Bronchial epithelial cell (primary cell): ENCODE results near the gene SVOP. TPM values are rescaled to one million over a fixed set of nuclear protein-coding genes. Genes with fewer than 3 reads are reported as not detected.
"Not testable (repeated sequence)": the region's sequence is repeated elsewhere in the genome, so short reads cannot be mapped to it uniquely, and the experiment has no call there.

Experiments used
- DNase-seq: peaks from one replicate; pipeline ENCODE4 v3.0.0-alpha.2; 2010; ENCODE audit warnings: low read depth
- FAIRE-seq: peaks from 2 replicates; lab custom pipeline; 2011; peaks lifted over from hg19 to GRCh38; lab: Jason Lieb, UNC
- H3K27me3 ChIP-seq: 2 replicates; pipeline ENCODE4 v1.5.1; 2011; ENCODE audit warnings: low read length; ENCODE audit not compliant: control insufficient read depth, insufficient read depth
- H3K36me3 ChIP-seq: 2 replicates; pipeline ENCODE4 v1.5.1; 2011; ENCODE audit warnings: low read length; ENCODE audit not compliant: control insufficient read depth, insufficient read depth
- H3K4me3 ChIP-seq: 2 replicates; pipeline ENCODE4 v1.5.1; 2011; ENCODE audit warnings: mild to moderate bottlenecking, low read depth, low read length, control low read depth
- total RNA-seq: library from RNA; depleted of rRNA; stranded (reverse); fragments of >200 nt; gene quantifications from 2 replicates; pipeline ENCODE4 v1.2.1, GENCODE V29; 2014
- TF ChIP-seq, protein P1 (sequence below): IDR thresholded peaks from 2 replicates; pipeline ENCODE4 v1.5.1; 2011; ENCODE audit warnings: mild to moderate bottlenecking, moderate library complexity, low read length, control low read depth, inconsistent platforms; ENCODE audit not compliant: insufficient read depth, severe bottlenecking

SVOP gene
- total RNA-seq, 1 donor from 2014 or later: not detected

DNA sequence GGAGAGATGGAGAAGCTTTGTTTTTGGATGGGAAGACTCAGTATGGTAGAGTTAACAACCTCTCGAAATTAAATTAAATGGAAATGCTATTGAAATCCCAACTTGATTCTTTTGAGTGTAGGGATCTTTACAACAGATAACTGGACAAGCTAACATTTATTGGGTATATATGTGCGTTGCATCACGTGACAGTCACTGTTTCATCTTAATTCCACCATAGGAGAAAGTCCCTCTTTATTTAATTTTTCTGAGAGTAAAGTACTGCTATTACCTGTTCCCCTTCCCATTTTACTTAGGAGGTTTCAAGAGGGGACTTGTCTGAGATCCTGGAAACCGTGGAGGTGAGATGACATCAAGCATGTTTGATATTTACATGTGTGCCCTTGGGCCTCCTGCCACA is 152.1 kb downstream of the SVOP start:
- Histone ChIP-seq H3K4me3 (no peak overlapping the region), H3K36me3 (no peaks in the 10 kb centered on the region), H3K27me3 (no peaks in the 10 kb centered on the region)
- FAIRE-seq (no peak), DNase-seq (no peak)
- TF ChIP-seq, protein P1, sequence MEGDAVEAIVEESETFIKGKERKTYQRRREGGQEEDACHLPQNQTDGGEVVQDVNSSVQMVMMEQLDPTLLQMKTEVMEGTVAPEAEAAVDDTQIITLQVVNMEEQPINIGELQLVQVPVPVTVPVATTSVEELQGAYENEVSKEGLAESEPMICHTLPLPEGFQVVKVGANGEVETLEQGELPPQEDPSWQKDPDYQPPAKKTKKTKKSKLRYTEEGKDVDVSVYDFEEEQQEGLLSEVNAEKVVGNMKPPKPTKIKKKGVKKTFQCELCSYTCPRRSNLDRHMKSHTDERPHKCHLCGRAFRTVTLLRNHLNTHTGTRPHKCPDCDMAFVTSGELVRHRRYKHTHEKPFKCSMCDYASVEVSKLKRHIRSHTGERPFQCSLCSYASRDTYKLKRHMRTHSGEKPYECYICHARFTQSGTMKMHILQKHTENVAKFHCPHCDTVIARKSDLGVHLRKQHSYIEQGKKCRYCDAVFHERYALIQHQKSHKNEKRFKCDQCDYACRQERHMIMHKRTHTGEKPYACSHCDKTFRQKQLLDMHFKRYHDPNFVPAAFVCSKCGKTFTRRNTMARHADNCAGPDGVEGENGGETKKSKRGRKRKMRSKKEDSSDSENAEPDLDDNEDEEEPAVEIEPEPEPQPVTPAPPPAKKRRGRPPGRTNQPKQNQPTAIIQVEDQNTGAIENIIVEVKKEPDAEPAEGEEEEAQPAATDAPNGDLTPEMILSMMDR: no peak

DNA sequence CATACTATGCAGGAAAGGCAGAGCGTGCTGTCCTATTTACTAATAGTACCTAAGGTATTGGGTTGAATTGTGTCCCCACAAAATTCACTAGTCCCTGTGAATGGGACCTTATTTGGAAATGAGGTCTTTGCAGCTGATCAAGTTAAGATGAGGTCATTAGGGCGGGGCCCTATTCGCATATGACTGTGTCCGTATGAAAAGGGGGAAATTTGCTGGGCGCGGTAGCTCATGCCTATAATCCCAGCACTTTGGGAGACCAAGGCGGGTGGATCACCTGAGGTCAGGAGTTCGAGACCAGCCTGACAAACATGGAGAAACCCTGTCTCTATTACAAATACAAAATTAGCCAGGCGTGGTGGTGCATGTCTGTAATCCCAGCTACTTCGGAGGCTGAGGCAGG is 154.8 kb downstream of the SVOP start:
- DNase-seq: peak; percentile 32
- H3K27me3 ChIP-seq, FAIRE-seq: not testable (repeated sequence)

DNA sequence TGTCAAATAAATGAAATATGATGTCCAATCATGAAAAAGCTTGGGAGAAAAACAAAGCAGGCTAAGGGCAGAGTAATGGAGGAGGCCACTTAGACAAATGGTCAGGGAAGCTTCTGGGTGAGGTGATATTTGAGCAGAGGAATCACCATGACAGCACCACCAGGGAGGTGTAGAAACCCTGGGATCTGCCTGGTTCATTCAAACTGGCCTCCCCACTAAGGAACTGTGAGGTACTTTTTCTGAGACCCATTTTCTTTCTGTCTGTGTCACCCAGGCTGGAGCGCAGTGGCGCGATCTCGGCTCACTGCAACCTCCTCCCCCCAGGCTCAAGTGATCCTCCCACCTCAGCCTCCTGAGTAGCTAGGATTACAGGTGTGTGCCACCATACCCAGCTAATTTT is 155.7 kb downstream of the SVOP start:
- DNase-seq: no peak
- TF ChIP-seq, protein P1: no peak
- Histone ChIP-seq H3K4me3 (no peak overlapping the region), H3K36me3 (no peaks in the 10 kb centered on the region), H3K27me3 (no peaks in the 10 kb centered on the region)
- no peak for FAIRE-seq

More for the DNA sequence above, 154.8 kb downstream of the SVOP start:
- H3K36me3 ChIP-seq, H3K4me3 ChIP-seq: not testable (repeated sequence)

DNA sequence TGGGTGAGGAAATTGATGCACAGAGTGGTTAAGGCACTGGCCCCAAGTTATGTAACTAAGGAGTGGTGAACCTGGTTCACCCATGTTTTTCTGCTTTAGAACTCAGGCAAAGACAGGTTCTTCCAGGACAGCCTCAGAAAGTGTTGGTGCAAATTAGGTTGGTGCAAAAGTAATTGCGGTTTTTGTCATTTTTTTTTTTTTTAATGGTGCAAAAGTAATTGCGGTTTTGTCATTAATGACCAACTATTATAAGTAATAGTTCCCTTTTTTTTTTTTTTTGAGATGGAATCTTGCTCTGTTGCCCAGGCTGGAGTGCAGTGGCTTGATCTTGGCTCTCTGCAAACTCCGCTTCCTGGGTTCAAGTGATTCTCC is 158.3 kb downstream of the SVOP start:
- Histone ChIP-seq H3K36me3 (no peaks in the 10 kb centered on the region), H3K27me3 (no peaks in the 10 kb centered on the region), H3K4me3 (no peak overlapping the region)
- TF ChIP-seq, protein P1: no peak
- FAIRE-seq (no peak), DNase-seq (no peak)

DNA sequence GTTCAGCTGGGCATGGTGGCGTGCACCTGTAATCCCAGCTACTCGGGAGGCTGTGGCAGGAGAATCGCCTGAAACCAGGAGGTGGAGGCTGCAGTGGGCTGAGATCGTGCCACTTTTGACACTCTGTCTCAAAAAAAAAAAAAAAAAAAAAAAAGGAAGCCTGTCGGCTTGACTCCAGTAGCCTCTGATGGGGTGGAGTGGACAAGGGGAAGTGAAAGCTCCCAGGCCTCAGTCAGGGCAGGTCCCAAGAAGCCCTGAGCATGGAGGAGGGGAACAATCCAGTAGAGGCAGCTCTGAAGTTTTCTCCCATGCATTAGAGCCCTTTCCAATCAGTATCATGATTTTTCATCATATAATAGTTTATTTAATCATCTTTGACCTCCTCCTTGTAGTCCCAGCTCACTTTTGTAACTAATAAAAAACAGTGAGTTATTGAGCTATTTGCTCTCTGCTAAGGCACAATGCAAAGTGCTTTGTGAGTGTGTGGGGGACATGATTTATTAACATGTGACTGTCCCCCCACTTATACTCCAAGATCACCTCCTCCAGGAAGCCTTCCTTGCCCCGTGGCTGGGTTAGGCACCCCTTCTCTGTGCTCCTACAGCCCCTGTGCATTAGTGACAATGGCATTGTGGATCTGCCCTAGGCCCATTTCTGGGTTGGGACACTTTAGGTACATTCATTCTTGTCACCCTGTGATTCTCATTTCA is 158.8 kb downstream of the SVOP start:
- FAIRE-seq: no peak
- Histone ChIP-seq H3K4me3 (no peak overlapping the region), H3K36me3 (no peaks in the 10 kb centered on the region), H3K27me3 (no peaks in the 10 kb centered on the region)
- TF ChIP-seq, protein P1: no peak
- DNase-seq: no peak

DNA sequence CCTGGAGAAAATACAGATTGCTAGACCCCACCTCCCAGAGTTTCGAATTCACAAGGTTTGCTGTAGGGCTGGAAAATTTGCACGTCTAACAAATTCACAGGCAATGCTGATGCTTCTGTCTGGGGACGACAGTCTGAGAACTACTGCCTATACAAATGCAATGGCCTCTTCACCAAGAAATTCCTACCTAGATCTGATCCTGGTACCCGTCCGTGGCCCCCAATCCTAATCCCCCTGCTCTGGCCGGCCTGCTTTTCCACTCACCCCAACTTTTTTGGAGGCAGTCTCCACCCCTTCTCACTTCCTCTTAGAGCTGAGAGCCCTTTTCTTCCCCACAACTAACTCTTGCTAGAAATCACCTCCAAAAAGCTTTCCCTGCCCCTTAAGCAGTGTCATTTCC is 160.4 kb downstream of the SVOP start:
- FAIRE-seq: no peak
- TF ChIP-seq, protein P1: no peak
- no peak overlapping the region for H3K4me3 ChIP-seq
- no peak for DNase-seq
- no peaks in the 10 kb centered on the region for H3K27me3 ChIP-seq
- H3K36me3 ChIP-seq: no peaks in the 10 kb centered on the region
